OCI-LY1 (cell line): ENCODE results near the gene NDUFV3.

Source experiments
- H2AFZ ChIP-seq: fragments of 200-600 bp; sonication (generic), shearing (Covaris generic); 2 replicates; pipeline ENCODE4 v1.6.0; 2014; ENCODE audit warnings: antibody characterized with exemption, mild to moderate bottlenecking, low read length
- H3F3A ChIP-seq: fragments of 200-600 bp; sonication (generic), shearing (Covaris generic); 2 replicates; pipeline ENCODE4 v1.6.0; 2014; ENCODE audit warnings: mild to moderate bottlenecking, antibody characterized with exemption, low read length, moderate library complexity; ENCODE audit not compliant: insufficient read depth
- H3K27ac ChIP-seq: fragments of 200-600 bp; sonication (generic); 2 replicates; pipeline ENCODE4 v1.5.1; 2014; ENCODE audit warnings: low read length, mixed run types, mild to moderate bottlenecking, low read depth; ENCODE audit not compliant: poor library complexity, severe bottlenecking
- H3K27me3 ChIP-seq: fragments of 200-600 bp; sonication (generic); 2 replicates; pipeline ENCODE4 v1.6.0; 2014; ENCODE audit warnings: antibody characterized with exemption, mild to moderate bottlenecking, low read length, moderate library complexity; ENCODE audit not compliant: insufficient read depth
- H3K36me3 ChIP-seq: fragments of 200-600 bp; sonication (generic); 2 replicates; pipeline ENCODE4 v1.6.1; 2014; ENCODE audit warnings: mild to moderate bottlenecking, antibody characterized with exemption, low read length, moderate library complexity, mixed read lengths; ENCODE audit not compliant: insufficient read depth
- H3K4me1 ChIP-seq: fragments of 200-600 bp; sonication (generic); 2 replicates; pipeline ENCODE4 v1.5.1; 2014; ENCODE audit warnings: mild to moderate bottlenecking, low read length, moderate library complexity; ENCODE audit not compliant: insufficient read depth, severe bottlenecking
- H3K4me2 ChIP-seq: fragments of 200-600 bp; sonication (generic), shearing (Covaris generic); 2 replicates; pipeline ENCODE4 v1.6.1; 2014; ENCODE audit warnings: low read length
- H3K4me3 ChIP-seq: fragments of 200-600 bp; sonication (generic); 2 replicates; pipeline ENCODE4 v1.5.1; 2014; ENCODE audit warnings: low read length, low read depth, mild to moderate bottlenecking, mixed read lengths; ENCODE audit not compliant: poor library complexity, severe bottlenecking
- H3K79me2 ChIP-seq: fragments of 200-600 bp; shearing (Covaris generic); 2 replicates; pipeline ENCODE4 v1.6.1; 2016; ENCODE audit warnings: mixed run types, low read length, mixed read lengths; ENCODE audit not compliant: insufficient read depth
- H3K9ac ChIP-seq: fragments of 200-600 bp; sonication (generic), shearing (Covaris generic); 2 replicates; pipeline ENCODE4 v1.6.1; 2014; ENCODE audit warnings: mild to moderate bottlenecking, low read length, mixed read lengths
- H3K9me2 ChIP-seq: fragments of 200-600 bp; sonication (generic), shearing (Covaris generic); 2 replicates; pipeline ENCODE4 v1.6.1; 2014; ENCODE audit warnings: low read depth, mild to moderate bottlenecking, low read length, mixed read lengths
- H3K9me3 ChIP-seq: fragments of 200-600 bp; shearing (Covaris generic); 2 replicates; pipeline ENCODE4 v1.6.1; 2014; ENCODE audit warnings: low read length, mixed read lengths
- H4K20me1 ChIP-seq: fragments of 200-600 bp; sonication (generic), shearing (Covaris generic); 2 replicates; pipeline ENCODE4 v1.6.0; 2016; ENCODE audit warnings: mild to moderate bottlenecking, low read length; ENCODE audit not compliant: insufficient read depth
- CTCF ChIP-seq: fragments of 200-600 bp; sonication (generic), shearing (Covaris generic); IDR thresholded peaks from 2 replicates; pipeline ENCODE4 v1.5.1; 2017; ENCODE audit warnings: mild to moderate bottlenecking, antibody characterized with exemption, low read length, moderate library complexity, mixed read lengths
- EZH2 ChIP-seq: fragments of 200-600 bp; sonication (generic), shearing (Covaris generic); IDR thresholded peaks from 2 replicates; pipeline ENCODE4 v1.8.0; 2017; ENCODE audit warnings: borderline replicate concordance, mixed run types, mild to moderate bottlenecking, antibody characterized with exemption, low read length, moderate library complexity, mixed read lengths

The NDUFV3 gene

GRCh38 chr21:42858957-42859890 is 33.9 kb upstream of the NDUFV3 start:
- H3K36me3 ChIP-seq = peaks cover 94% of the 10 kb centered on the region
- no peaks in the 10 kb centered on the region for H3F3A ChIP-seq
- TF ChIP-seq EZH2 = no peak
- TF ChIP-seq CTCF = no peak

GRCh38 chr21:42859891-42860230 is 33.2 kb upstream of the NDUFV3 start:
- Histone ChIP-seq H3K9me3 (no peaks in the 10 kb centered on the region), H3F3A (no peaks in the 10 kb centered on the region), H3K4me2 (no peak overlapping the region), H3K9ac (no peak overlapping the region), H3K9me2 (no peaks in the 10 kb centered on the region), H3K36me3 (peaks cover 94% of the 10 kb centered on the region), H3K27ac (no peak overlapping the region), H3K4me1 (no peaks in the 10 kb centered on the region), H4K20me1 (no peaks in the 10 kb centered on the region), H3K79me2 (peaks cover 5% of the 10 kb centered on the region; the same call in 1 of the 2 replicates), H2AFZ (no peak overlapping the region), H3K4me3 (no peak overlapping the region), H3K27me3 (no peaks in the 10 kb centered on the region)
- TF ChIP-seq CTCF (no peak), EZH2 (no peak)

More at GRCh38 chr21:42858957-42859890, 33.9 kb upstream of the NDUFV3 start:
- no peak overlapping the region for H3K4me3 ChIP-seq
- H3K79me2 ChIP-seq = no peaks in the 10 kb centered on the region
- no peak overlapping the region for H3K4me2 ChIP-seq
- no peak overlapping the region for H3K27ac ChIP-seq
- H2AFZ ChIP-seq = no peak overlapping the region
- H3K9me2 ChIP-seq = no peaks in the 10 kb centered on the region
- no peak overlapping the region for H3K9ac ChIP-seq
- no peaks in the 10 kb centered on the region for H3K4me1 ChIP-seq
- no peaks in the 10 kb centered on the region for H3K27me3 ChIP-seq
- no peaks in the 10 kb centered on the region for H3K9me3 ChIP-seq
- H4K20me1 ChIP-seq = no peaks in the 10 kb centered on the region

- TF ChIP-seq CTCF (no peak), EZH2 (no peak)
- Histone ChIP-seq H3K27ac (no peak overlapping the region), H3K79me2 (peaks cover 7% of the 10 kb centered on the region; the same call in 1 of the 2 replicates), H2AFZ (no peak overlapping the region), H3K27me3 (no peaks in the 10 kb centered on the region), H3K4me1 (no peaks in the 10 kb centered on the region), H3K9me3 (no peaks in the 10 kb centered on the region), H4K20me1 (no peaks in the 10 kb centered on the region), H3K36me3 (peaks cover 94% of the 10 kb centered on the region), H3F3A (no peaks in the 10 kb centered on the region), H3K4me2 (no peak overlapping the region), H3K9ac (no peak overlapping the region), H3K9me2 (no peaks in the 10 kb centered on the region), H3K4me3 (no peak overlapping the region)
These were observed 32.8 kb upstream of the NDUFV3 start for GRCh38 chr21:42860345-42860744.
